Skeletal muscle satellite cell (primary cell): ENCODE data around the gene VMAC.

Experiments used
- H3K27me3 ChIP-seq: 2 replicates; pipeline ENCODE4 v1.7.0; 2013; ENCODE audit warnings: low read length; ENCODE audit not compliant: control insufficient read depth, insufficient read depth
- H3K36me3 ChIP-seq: 2 replicates; pipeline ENCODE4 v1.7.0; 2013; ENCODE audit warnings: mild to moderate bottlenecking, control low read depth, low read length; ENCODE audit not compliant: insufficient read depth
- H3K4me1 ChIP-seq: 2 replicates; pipeline ENCODE4 v1.7.0; 2013; ENCODE audit warnings: low read length; ENCODE audit not compliant: control insufficient read depth, insufficient read depth
- H3K4me2 ChIP-seq: 2 replicates; pipeline ENCODE4 v1.7.0; 2013; ENCODE audit warnings: mild to moderate bottlenecking, low read length
- H3K4me3 ChIP-seq: 2 replicates; pipeline ENCODE4 v1.7.0; 2013; ENCODE audit warnings: low read length
- H3K9ac ChIP-seq: 2 replicates; pipeline ENCODE4 v1.7.0; 2013; ENCODE audit warnings: mild to moderate bottlenecking, low read depth, low read length, moderate library complexity
- H3K9me3 ChIP-seq: replicated peaks from 2 replicates; pipeline ENCODE4 v1.7.0; 2013; ENCODE audit warnings: mild to moderate bottlenecking, control low read depth, low read length

The VMAC gene

GRCh38 chr19:5911366-5911765 lies 6.7 kb downstream of the VMAC start:
- no peak overlapping the region for H3K4me2 ChIP-seq
- H3K4me3 ChIP-seq: no peak overlapping the region
- H3K9ac ChIP-seq: no peak overlapping the region
- H3K4me1 ChIP-seq: peaks cover 15% of the 10 kb centered on the region
- H3K9me3 ChIP-seq: no peaks in the 10 kb centered on the region
- no peaks in the 10 kb centered on the region for H3K27me3 ChIP-seq
- H3K36me3 ChIP-seq: peaks cover 11% of the 10 kb centered on the region

- peak within 1 kb of the TSS; percentile 11 for H3K9ac ChIP-seq
- peak within 1 kb of the TSS; percentile 41 for H3K4me2 ChIP-seq
- H3K27me3 ChIP-seq: no peaks in the 10 kb centered on the region
- H3K9me3 ChIP-seq: no peaks in the 10 kb centered on the region
- peaks cover 15% of the 10 kb centered on the region for H3K4me1 ChIP-seq
- H3K36me3 ChIP-seq: peaks cover 32% of the 10 kb centered on the region
- no peak within 1 kb of the TSS for H3K4me3 ChIP-seq
Measured at GRCh38 chr19:5913739-5914357, 9.2 kb downstream of the VMAC start, which contains the start of gene CAPS. Gene CAPS, plus strand, starts transcription at chr19:5914254. Its CDS starts 153 bp downstream, at chr19:5914407.

- peak overlapping the region; percentile 41 for H3K4me2 ChIP-seq
- H3K4me3 ChIP-seq: no peak overlapping the region
- peaks cover 37% of the 10 kb centered on the region for H3K36me3 ChIP-seq
- no peaks in the 10 kb centered on the region for H3K27me3 ChIP-seq
- no peaks in the 10 kb centered on the region for H3K9me3 ChIP-seq
- H3K4me1 ChIP-seq: peaks cover 15% of the 10 kb centered on the region
- peak overlapping the region; percentile 11 for H3K9ac ChIP-seq
Measured at GRCh38 chr19:5914358-5914774, 9.7 kb downstream of the VMAC start.

- Histone ChIP-seq H3K4me3 (no peak overlapping the region), H3K9ac (no peak overlapping the region), H3K27me3 (no peaks in the 10 kb centered on the region), H3K4me1 (peaks cover 15% of the 10 kb centered on the region), H3K36me3 (peaks cover 38% of the 10 kb centered on the region), H3K4me2 (no peak overlapping the region), H3K9me3 (no peaks in the 10 kb centered on the region)
Measured at GRCh38 chr19:5914946-5915781, 10.5 kb downstream of the VMAC start.

- Histone ChIP-seq H3K4me1 (peaks cover 15% of the 10 kb centered on the region), H3K9me3 (no peaks in the 10 kb centered on the region), H3K4me2 (no peak overlapping the region), H3K9ac (no peak overlapping the region), H3K36me3 (peaks cover 38% of the 10 kb centered on the region), H3K4me3 (no peak overlapping the region), H3K27me3 (no peaks in the 10 kb centered on the region)
Measured at GRCh38 chr19:5915782-5916165, 11.1 kb downstream of the VMAC start.

GRCh38 chr19:5916181-5916708 lies 11.6 kb downstream of the VMAC start:
- H3K4me3 ChIP-seq: no peak overlapping the region
- peaks cover 15% of the 10 kb centered on the region for H3K4me1 ChIP-seq
- H3K4me2 ChIP-seq: no peak overlapping the region
- no peaks in the 10 kb centered on the region for H3K27me3 ChIP-seq
- H3K36me3 ChIP-seq: peaks cover 41% of the 10 kb centered on the region
- no peak overlapping the region for H3K9ac ChIP-seq
- H3K9me3 ChIP-seq: no peaks in the 10 kb centered on the region

GRCh38 chr19:5917431-5918107 lies 12.9 kb downstream of the VMAC start:
- Histone ChIP-seq H3K27me3 (no peaks in the 10 kb centered on the region), H3K4me1 (peaks cover 15% of the 10 kb centered on the region), H3K4me2 (no peak overlapping the region), H3K36me3 (peaks cover 53% of the 10 kb centered on the region), H3K4me3 (no peak overlapping the region), H3K9me3 (no peaks in the 10 kb centered on the region), H3K9ac (no peak overlapping the region)

GRCh38 chr19:5918463-5919079 lies 13.9 kb downstream of the VMAC start:
- Histone ChIP-seq H3K4me2 (no peak overlapping the region), H3K4me1 (peaks cover 15% of the 10 kb centered on the region), H3K36me3 (peaks cover 61% of the 10 kb centered on the region), H3K9me3 (no peaks in the 10 kb centered on the region), H3K4me3 (no peak overlapping the region), H3K27me3 (no peaks in the 10 kb centered on the region), H3K9ac (no peak overlapping the region)

GRCh38 chr19:5921516-5922160 lies 17.0 kb downstream of the VMAC start:
- Histone ChIP-seq H3K27me3 (no peaks in the 10 kb centered on the region), H3K4me1 (no peaks in the 10 kb centered on the region), H3K4me3 (no peak overlapping the region), H3K4me2 (no peak overlapping the region), H3K9ac (no peak overlapping the region), H3K9me3 (no peaks in the 10 kb centered on the region), H3K36me3 (peaks cover 77% of the 10 kb centered on the region)

- Histone ChIP-seq H3K27me3 (no peaks in the 10 kb centered on the region), H3K9me3 (no peaks in the 10 kb centered on the region), H3K36me3 (peaks cover 78% of the 10 kb centered on the region), H3K4me3 (no peak overlapping the region), H3K4me1 (no peaks in the 10 kb centered on the region), H3K9ac (no peak overlapping the region), H3K4me2 (no peak overlapping the region)
Measured at GRCh38 chr19:5922161-5922545, 17.5 kb downstream of the VMAC start.

GRCh38 chr19:5923356-5923755 lies 18.7 kb downstream of the VMAC start:
- no peak overlapping the region for H3K4me3 ChIP-seq
- H3K27me3 ChIP-seq: no peaks in the 10 kb centered on the region
- peaks cover 80% of the 10 kb centered on the region for H3K36me3 ChIP-seq
- H3K9ac ChIP-seq: no peak overlapping the region
- no peak overlapping the region for H3K4me2 ChIP-seq
- H3K4me1 ChIP-seq: no peaks in the 10 kb centered on the region
- H3K9me3 ChIP-seq: no peaks in the 10 kb centered on the region
